Esophagus squamous epithelium (tissue), 5 donors: ENCODE measurements around the gene ELOVL3. TPM values are rescaled to one million over a fixed set of nuclear protein-coding genes. Genes with fewer than 3 reads are reported as not detected.

Experiments
- DNase-seq: peaks from one replicate; lab custom pipeline; 2025; lab: John Stamatoyannopoulos, UW
- H3K27ac ChIP-seq, 4 donors: fragments of 200-600 bp; sonication (generic); one replicate each; pipeline ENCODE4 v1.5.1; 2016 to 2019; ENCODE audit warnings: mild to moderate bottlenecking in 1 of 4
- H3K27me3 ChIP-seq, 4 donors: fragments of 200-600 bp; sonication (generic); 1 replicate in 3 of 4; 2 replicates in 1 of 4; pipeline versions ENCODE4 v1.5.1 to v1.6.0; 2017 to 2021; ENCODE audit warnings: antibody characterized with exemption in 1 of 4
- H3K36me3 ChIP-seq, 3 donors: fragments of 200-600 bp; sonication (generic); one replicate each; pipeline ENCODE4 v1.5.1; 2016 to 2019
- H3K4me1 ChIP-seq, 3 donors: fragments of 200-600 bp; sonication (generic); one replicate each; pipeline ENCODE4 v1.5.1; 2017 to 2019
- H3K4me3 ChIP-seq, 4 donors: fragments of 200-600 bp; sonication (generic); 1 replicate in 3 of 4; 2 replicates in 1 of 4; pipeline ENCODE4 v1.5.1; 2016 to 2019; ENCODE audit warnings: mild to moderate bottlenecking in 2 of 4, moderate library complexity in 1 of 4
- H3K9me3 ChIP-seq, 3 donors: fragments of 200-600 bp; sonication (generic); one replicate each; pipeline ENCODE4 v1.5.1; 2016 to 2019
- POLR2A ChIP-seq, 4 donors: fragments of 450-650 bp; IDR thresholded peaks; one replicate each; pipeline ENCODE4 v1.6.1; 2017; ENCODE audit warnings: antibody characterized with exemption in 4 of 4, mild to moderate bottlenecking in 4 of 4, moderate library complexity in 3 of 4
- WGBS, 2 donors: methylation state at CpG; one replicate each; pipeline ENCODE4 v1.1.5; 2018; 5-methylcytosine and 5-hydroxymethylcytosine counted together
- intact Hi-C: fragments of 100-400 bp; cut with DNase I; formaldehyde crosslinking; loops from one replicate; pipeline ENCODE4 v1.15.0; 2022
- total RNA-seq, 4 donors: library from RNA; depleted of rRNA; stranded (reverse); fragments of >200 nt; gene quantifications; one replicate each; pipeline ENCODE4 v1.1.0, GENCODE V29; 2016
- TF ChIP-seq, protein P1 (sequence below), 6 experiments: fragments of 450-650 bp in 4 of 6; fragments of 200-600 bp in 2 of 6; sonication (generic) in 2 of 6; IDR thresholded peaks; one replicate each; pipeline ENCODE4 v1.5.1; 2016 to 2019; ENCODE audit warnings: antibody characterized with exemption in 6 of 6, mild to moderate bottlenecking in 4 of 6, moderate library complexity in 4 of 6
- donor health status: DM: yes; HTN: yes; CAD: no.

ELOVL3 gene
- total RNA-seq, 4 donors from 2014 or later = not detected

DNA sequence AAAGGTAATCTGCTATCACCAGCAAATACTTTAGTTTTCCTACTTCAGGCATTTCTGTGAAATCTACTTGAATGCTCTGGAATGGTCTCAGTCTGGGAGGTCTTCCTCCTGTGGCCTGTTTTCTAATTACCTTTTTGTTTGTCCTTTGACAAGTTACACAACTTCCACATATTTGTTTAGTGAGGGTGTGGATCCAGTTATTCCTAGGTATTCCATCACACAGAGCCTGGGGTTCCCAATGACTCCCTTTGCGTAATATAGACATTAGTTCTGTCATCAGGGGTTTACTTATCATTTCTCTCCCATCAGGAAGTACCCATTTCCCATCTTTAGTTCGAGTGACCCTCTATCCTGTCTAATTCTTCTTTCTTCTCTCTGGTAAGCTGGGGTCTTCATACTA lies 28.1 kb upstream of the ELOVL3 start:
- TF ChIP-seq POLR2A (IDR thresholded peaks at IDR 0.05) = no peak
- TF ChIP-seq, protein P1, sequence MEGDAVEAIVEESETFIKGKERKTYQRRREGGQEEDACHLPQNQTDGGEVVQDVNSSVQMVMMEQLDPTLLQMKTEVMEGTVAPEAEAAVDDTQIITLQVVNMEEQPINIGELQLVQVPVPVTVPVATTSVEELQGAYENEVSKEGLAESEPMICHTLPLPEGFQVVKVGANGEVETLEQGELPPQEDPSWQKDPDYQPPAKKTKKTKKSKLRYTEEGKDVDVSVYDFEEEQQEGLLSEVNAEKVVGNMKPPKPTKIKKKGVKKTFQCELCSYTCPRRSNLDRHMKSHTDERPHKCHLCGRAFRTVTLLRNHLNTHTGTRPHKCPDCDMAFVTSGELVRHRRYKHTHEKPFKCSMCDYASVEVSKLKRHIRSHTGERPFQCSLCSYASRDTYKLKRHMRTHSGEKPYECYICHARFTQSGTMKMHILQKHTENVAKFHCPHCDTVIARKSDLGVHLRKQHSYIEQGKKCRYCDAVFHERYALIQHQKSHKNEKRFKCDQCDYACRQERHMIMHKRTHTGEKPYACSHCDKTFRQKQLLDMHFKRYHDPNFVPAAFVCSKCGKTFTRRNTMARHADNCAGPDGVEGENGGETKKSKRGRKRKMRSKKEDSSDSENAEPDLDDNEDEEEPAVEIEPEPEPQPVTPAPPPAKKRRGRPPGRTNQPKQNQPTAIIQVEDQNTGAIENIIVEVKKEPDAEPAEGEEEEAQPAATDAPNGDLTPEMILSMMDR (IDR thresholded peaks at IDR 0.05) = no peak
- Histone ChIP-seq H3K4me1 (peaks cover 0 to 9% (median 0%) of the 10 kb centered on the region in 3 donors), H3K4me3 (no peak overlapping the region), H3K27ac (no peak overlapping the region), H3K27me3 (no peaks in the 10 kb centered on the region), H3K9me3 (no peaks in the 10 kb centered on the region), H3K36me3 (no peaks in the 10 kb centered on the region)
- intact Hi-C loops = no loop called here
- WGBS, 2 donors = 68 to 79% methylated on average over 2 of the region's 2 CpGs
- DNase-seq = no peak

DNA sequence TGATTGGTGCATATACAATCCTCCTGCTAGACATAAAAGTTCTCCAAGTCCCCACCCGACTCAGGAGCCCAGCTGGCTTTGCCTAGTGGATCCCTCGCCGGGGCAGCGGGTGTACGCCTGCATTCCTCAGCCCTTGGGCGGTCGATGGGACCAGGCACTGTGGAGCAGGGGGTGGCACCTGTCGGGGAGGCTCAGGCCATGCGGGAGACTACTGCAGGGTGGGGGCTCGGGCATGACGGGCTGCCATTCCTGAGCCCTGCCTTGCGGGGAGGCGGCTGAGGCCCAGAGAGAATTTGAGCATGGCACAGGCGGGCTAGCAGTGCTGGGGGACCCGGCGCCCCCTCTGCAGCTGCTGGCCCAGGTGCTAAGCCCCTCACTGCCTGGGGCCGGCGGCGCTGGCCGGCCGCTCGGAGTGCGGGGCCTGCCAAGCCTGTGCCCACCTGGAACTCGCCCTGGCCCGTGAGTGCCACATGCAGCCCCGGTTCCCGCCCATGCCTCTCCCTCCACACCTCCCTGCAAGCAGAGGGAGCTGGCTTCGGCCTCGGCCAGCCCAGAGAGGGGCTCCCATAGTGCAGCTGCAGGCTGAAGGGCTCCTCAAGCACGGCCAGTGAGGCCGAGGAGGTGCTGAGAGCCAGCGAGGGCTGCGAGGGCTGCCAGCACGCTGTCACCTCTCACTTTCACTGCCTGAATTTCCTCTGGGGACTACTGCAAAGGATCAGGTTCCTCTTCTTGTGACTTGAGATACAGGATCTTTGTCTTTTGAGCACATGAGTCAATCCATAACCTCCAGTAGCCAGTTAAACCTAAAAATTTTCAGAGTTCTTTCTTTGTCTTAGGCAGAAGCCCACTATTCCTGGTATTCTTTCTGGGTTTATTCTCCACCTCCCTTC lies 25.1 kb upstream of the ELOVL3 start:
- intact Hi-C loops = no loop called here
- no peak for TF ChIP-seq POLR2A (IDR thresholded peaks at IDR 0.05)
- TF ChIP-seq, protein P1 (IDR thresholded peaks at IDR 0.05) = no peak
- Histone ChIP-seq H3K4me3 (no peak overlapping the region), H3K27me3 (no peaks in the 10 kb centered on the region), H3K27ac (no peak overlapping the region), H3K36me3 (no peaks in the 10 kb centered on the region), H3K4me1 (peaks cover 0 to 9% (median 0%) of the 10 kb centered on the region in 3 donors), H3K9me3 (peaks cover 0 to 18% (median 6%) of the 10 kb centered on the region in 3 donors)
- DNase-seq = no peak
- WGBS, 2 donors = 85 to 94% methylated on average over 5 to 10 of the region's 34 CpGs

DNA sequence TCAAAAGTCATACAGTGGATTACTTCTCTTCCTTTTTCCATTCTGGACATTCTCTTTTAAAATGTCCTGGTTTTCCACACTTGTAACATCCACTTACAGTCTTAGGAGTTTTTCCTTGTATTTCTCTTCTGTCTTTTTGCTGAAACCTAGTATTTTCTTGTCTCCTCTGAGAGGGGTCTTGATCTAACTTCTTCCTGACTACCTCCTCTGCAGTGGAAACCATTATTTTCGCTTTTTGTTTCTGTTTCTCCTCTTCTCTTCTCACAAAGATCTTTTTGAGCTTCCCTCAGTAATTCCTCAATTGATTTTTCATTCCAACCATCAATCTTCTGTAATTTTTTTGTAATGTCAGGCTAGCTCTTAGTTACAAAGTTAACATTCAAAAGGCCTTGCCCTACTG lies 23.7 kb upstream of the ELOVL3 start:
- intact Hi-C loops = no loop called here
- 67 to 69% methylated on average over 1 of the region's 1 CpG for WGBS, 2 donors
- peaks cover 0 to 9% (median 0%) of the 10 kb centered on the region in 3 donors for H3K4me1 ChIP-seq
- H3K4me3 ChIP-seq = no peak overlapping the region
- no peaks in the 10 kb centered on the region for H3K36me3 ChIP-seq
- H3K9me3 ChIP-seq = peaks cover 0 to 18% (median 6%) of the 10 kb centered on the region in 3 donors
- no peak overlapping the region for H3K27ac ChIP-seq
- no peaks in the 10 kb centered on the region for H3K27me3 ChIP-seq
- TF ChIP-seq, protein P1 (IDR thresholded peaks at IDR 0.05) = no peak
- TF ChIP-seq POLR2A (IDR thresholded peaks at IDR 0.05) = no peak
- DNase-seq = no peak

DNA sequence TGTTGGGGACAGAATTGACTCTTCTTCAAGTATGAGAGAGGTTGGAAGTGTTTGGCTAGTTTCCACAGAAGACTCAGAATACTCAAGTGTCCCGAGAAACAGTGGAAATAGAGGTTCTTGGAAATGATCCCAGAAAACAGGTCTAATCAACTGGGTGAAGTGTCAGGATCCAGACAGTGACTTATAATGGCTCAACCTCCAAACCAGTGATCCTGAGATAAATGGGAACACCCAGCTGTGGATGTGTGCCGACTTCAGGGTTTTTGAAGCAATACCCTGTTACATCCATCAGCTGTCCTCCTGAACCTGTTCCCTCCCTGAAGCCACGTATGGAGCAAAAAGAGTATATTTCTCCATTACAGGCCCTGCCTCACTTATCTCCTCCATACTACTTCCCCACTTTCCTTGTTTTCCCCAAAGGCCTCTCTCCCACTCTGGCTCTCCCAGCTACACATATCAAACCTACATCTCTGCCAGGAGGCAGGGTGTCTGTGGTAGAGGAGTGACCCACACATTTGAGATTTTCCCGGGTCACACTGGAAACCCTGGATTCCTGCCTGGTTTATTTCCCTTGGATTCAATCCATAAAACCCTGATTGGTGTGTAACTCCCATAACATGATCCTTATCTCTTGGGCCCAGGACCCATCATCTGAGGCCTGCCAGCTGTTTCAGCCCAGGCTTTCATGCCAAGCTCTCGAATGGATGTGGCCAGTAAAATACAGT lies 17.6 kb upstream of the ELOVL3 start:
- intact Hi-C loops = no loop called here
- Histone ChIP-seq H3K27me3 (no peaks in the 10 kb centered on the region), H3K4me1 (peaks cover 0 to 7% (median 0%) of the 10 kb centered on the region in 3 donors), H3K27ac (no peak overlapping the region), H3K4me3 (no peak overlapping the region), H3K36me3 (no peaks in the 10 kb centered on the region), H3K9me3 (peaks cover 0 to 18% (median 6%) of the 10 kb centered on the region in 3 donors)
- WGBS, 2 donors = 41 to 47% methylated on average over 5 of the region's 5 CpGs
- DNase-seq = no peak
- TF ChIP-seq, protein P1 (IDR thresholded peaks at IDR 0.05) = no peak
- TF ChIP-seq POLR2A (IDR thresholded peaks at IDR 0.05) = no peak
